ENCODE results near the gene HK3. TPM values are rescaled to one million over a fixed set of nuclear protein-coding genes. Genes with fewer than 3 reads are reported as not detected.

Gene HK3
- total and polyA plus RNA-seq, 2 of the 8 experiments (the other 6 are each of a cell fraction or from before 2014, with no cell fraction given): not detected

DNA sequence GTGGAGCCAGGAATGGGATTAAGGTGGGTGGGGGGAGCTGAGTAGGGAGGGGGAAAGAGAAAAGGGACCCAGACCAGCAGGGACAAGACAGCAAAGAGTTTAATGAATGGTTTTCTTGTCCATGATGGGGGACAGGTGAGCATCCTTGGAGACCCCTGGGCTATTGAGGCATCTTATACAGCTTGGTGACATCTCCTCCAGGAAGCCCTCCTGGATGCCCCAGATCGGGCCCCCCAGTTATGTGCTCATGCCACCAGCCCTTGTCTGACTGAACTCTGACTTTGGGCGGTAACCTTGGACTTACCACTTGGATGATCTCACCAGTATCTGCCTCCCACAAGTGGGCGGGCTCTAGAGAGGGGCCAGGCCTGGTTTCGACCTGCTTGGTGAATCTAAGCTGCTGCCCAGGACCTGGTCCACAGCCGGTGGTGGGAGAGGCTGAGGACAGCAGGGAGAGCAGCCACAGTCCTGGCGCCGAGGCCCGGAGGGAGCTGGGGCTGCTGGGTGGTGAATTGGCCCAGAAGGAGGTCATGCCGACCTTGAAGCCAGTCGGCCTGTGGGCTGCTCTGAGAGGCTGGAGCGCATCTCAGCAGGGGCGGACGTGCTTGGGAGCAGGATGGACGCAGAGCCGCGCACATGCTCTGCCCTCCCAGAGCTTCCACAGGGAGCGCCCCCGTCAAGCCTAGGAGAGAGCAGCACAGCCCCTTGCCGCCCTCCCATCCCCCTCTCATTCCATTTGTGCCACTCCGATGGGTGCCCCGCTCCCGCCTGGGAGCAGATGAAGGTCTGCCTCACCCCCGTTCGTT, 52.6 kb downstream of the HK3 start:
- Histone ChIP-seq H3K4me3 (ENCODE audit: extremely low read depth in 1 of 4, insufficient read depth in 2 of 4, low read depth in 3 of 4, low read length in 4 of 4) (no peak overlapping the region), H3K18ac (ENCODE audit: extremely low read depth, low read length) (0 out of 2 replicates have a peak overlapping the region, but pooled peaks have one; percentile 19), H4K5ac (ENCODE audit: insufficient read length, low read depth, low read length) (no peak overlapping the region), H3K23ac (ENCODE audit: insufficient read length) (no peak overlapping the region), H3K79me2 (ENCODE audit: control insufficient read depth in 1 of 2, insufficient read depth in 2 of 2, low read length in 2 of 2) (no peaks in the 10 kb centered on the region), H2BK15ac (ENCODE audit: low read length) (0 out of 2 replicates have a peak overlapping the region, but pooled peaks have one; percentile 46), H3K9me3 (ENCODE audit: insufficient read depth in 2 of 2, low read depth in 1 of 2, low read length in 1 of 2) (no peaks in the 10 kb centered on the region), H3K79me1 (ENCODE audit: low read depth, low read length) (no peaks in the 10 kb centered on the region), H4K8ac (ENCODE audit: extremely low read depth, insufficient read depth, low read length) (no peak overlapping the region), H2BK12ac (ENCODE audit: low read depth, low read length) (peak overlapping the region; percentile 39; the same call in 1 of the 2 replicates), H2BK20ac (ENCODE audit: low read length) (no peak overlapping the region), H4K20me1 (replicated peaks in 1 of 2; ENCODE audit: control insufficient read depth in 1 of 2, insufficient read depth in 2 of 2, low read length in 2 of 2) (peaks cover 0 to 7% of the 10 kb centered on the region in 2 experiments), H3K23me2 (ENCODE audit: low read depth, low read length) (no peaks in the 10 kb centered on the region), H3K14ac (ENCODE audit: insufficient read length) (no peak overlapping the region), H2BK5ac (ENCODE audit: low read depth, low read length) (no peak overlapping the region; the same call in 1 of the 2 replicates), H4K91ac (replicated peaks; ENCODE audit: insufficient read length, low read length) (peak overlapping the region; percentile 27), H3K9ac (replicated peaks in 1 of 4; ENCODE audit: extremely low read depth in 1 of 4, low read depth in 3 of 4, low read length in 3 of 4) (no peak overlapping the region), H3K4me1 (replicated peaks in 1 of 4; ENCODE audit: control insufficient read depth in 3 of 4, insufficient read depth in 4 of 4, low read length in 3 of 4) (peaks cover 0 to 10% (median 6%) of the 10 kb centered on the region in 4 experiments; a peak in 4 of 7 replicates), H3K4me2 (ENCODE audit: insufficient read depth in 1 of 2, low read depth in 2 of 2, low read length in 2 of 2) (no peak overlapping the region), H3K4ac (replicated peaks; ENCODE audit: insufficient read length, low read depth, low read length) (peak overlapping the region; percentile 78), H2BK120ac (replicated peaks; ENCODE audit: low read depth, low read length) (no peak overlapping the region), H3K36me3 (ENCODE audit: control insufficient read depth in 2 of 4, insufficient read depth in 4 of 4, low read length in 3 of 4) (no peaks in the 10 kb centered on the region), H2AK5ac (ENCODE audit: low read depth, low read length) (no peak overlapping the region), H3K27me3 (replicated peaks in 1 of 4; ENCODE audit: control insufficient read depth in 3 of 4, extremely low read depth in 1 of 4, insufficient read depth in 3 of 4, low read length in 3 of 4) (no peaks in the 10 kb centered on the region), H3K56ac (replicated peaks; ENCODE audit: insufficient read length, low read depth, low read length) (no peak overlapping the region), H3K27ac (ENCODE audit: low read depth, low read length) (no peak overlapping the region), H2AFZ (ENCODE audit: low read length) (no peak overlapping the region)
- FAIRE-seq: no peak
- no peak for DNase-seq (ENCODE audit: low read depth in 1 of 2, low spot score in 2 of 2)
- 91% methylated on average over 23 of the region's 24 CpGs; no CpG with 5 or more reads in 1 of the 2 experiments for WGBS, 2 experiments (ENCODE audit: extremely low coverage in 1 of 2, insufficient coverage in 1 of 2, insufficient read length in 1 of 2, insufficient replicate concordance in 2 of 2, low coverage in 1 of 2, low lambda C conversion rate in 2 of 2, missing lambda C conversion rate in 1 of 2)
- POLR2A ChIA-PET (ENCODE audit: partially characterized antibody): interaction anchor here (2.4 kb wide), 1 partner anchor 14 kb away, joined by 10 read pairs; no protein-coding TSS in a partner anchor
- CTCF ChIA-PET (ENCODE audit: partially characterized antibody): interaction anchor here (0.7 to 3.7 kb wide), 12 partner anchors 11 to 268 kb away, joined by 3 to 13 read pairs (median 3); no protein-coding TSS in a partner anchor
- TF ChIP-seq POLR2AphosphoS5 (IDR thresholded peaks at IDR 0.05; ENCODE audit: low read depth, low read length) (no peak), MAFK (IDR thresholded peaks at IDR 0.05; ENCODE audit: low read depth, low read length) (no peak), SUZ12 (IDR thresholded peaks at IDR 0.05; ENCODE audit: low read length) (no peak), JUND (IDR thresholded peaks at IDR 0.05; ENCODE audit: low read length) (no peak), BRCA1 (IDR thresholded peaks at IDR 0.05; ENCODE audit: low read depth, low read length) (no peak), GABPA (IDR thresholded peaks at IDR 0.05; ENCODE audit: borderline replicate concordance, insufficient read depth, low read length) (no peak), TCF12 (IDR thresholded peaks at IDR 0.05; ENCODE audit: low read depth, low read length) (no peak), RAD21 (IDR thresholded peaks at IDR 0.05 in 1 of 2, conservative IDR thresholded peaks at IDR 0.05 in 1 of 2; ENCODE audit: low read depth in 2 of 2, low read length in 2 of 2) (no peak), CEBPB (IDR thresholded peaks at IDR 0.05; ENCODE audit: low read depth, low read length) (no peak), SRF (IDR thresholded peaks at IDR 0.05; ENCODE audit: low read depth, low read length) (no peak), EGR1 (IDR thresholded peaks at IDR 0.05; ENCODE audit: borderline replicate concordance, low read depth, low read length) (no peak)
- TF ChIP-seq, protein P1, sequence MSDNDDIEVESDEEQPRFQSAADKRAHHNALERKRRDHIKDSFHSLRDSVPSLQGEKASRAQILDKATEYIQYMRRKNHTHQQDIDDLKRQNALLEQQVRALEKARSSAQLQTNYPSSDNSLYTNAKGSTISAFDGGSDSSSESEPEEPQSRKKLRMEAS (IDR thresholded peaks at IDR 0.05): no peak

Data from H1 (cell line).